Cardiac muscle cell (in vitro differentiated cells and primary cell): ENCODE measurements around the gene MRPL2. TPM values are rescaled to one million over a fixed set of nuclear protein-coding genes. Genes with fewer than 3 reads are reported as not detected.

Experiments
- DNase-seq, 2 donors: peaks; one replicate each; pipeline versions ENCODE4 v3.0.0 to v3.0.0-alpha.2; 2010 to 2017; ENCODE audit warnings: low read depth in 1 of 2, low spot score in 1 of 2
- H3K27ac ChIP-seq: fragments of 200-600 bp; sonication (generic); 2 replicates; pipeline ENCODE4 v1.5.1; 2016
- H3K27me3 ChIP-seq: fragments of 200-600 bp; sonication (generic); 2 replicates; pipeline ENCODE4 v1.6.0; 2016; ENCODE audit warnings: control low read depth
- H3K36me3 ChIP-seq: fragments of 200-600 bp; sonication (generic); 2 replicates; pipeline ENCODE4 v1.5.1; 2016; ENCODE audit warnings: control low read depth
- H3K4me1 ChIP-seq: fragments of 200-600 bp; sonication (generic); 2 replicates; pipeline ENCODE4 v1.8.1; 2017; ENCODE audit warnings: low read depth, mild to moderate bottlenecking, mixed run types
- H3K4me3 ChIP-seq: fragments of 200-600 bp; sonication (generic); 2 replicates; pipeline ENCODE4 v1.5.1; 2016; ENCODE audit warnings: mild to moderate bottlenecking
- H3K9me3 ChIP-seq: fragments of 200-600 bp; sonication (generic); 2 replicates; pipeline ENCODE4 v1.5.1; 2017; ENCODE audit warnings: low read depth, mild to moderate bottlenecking, control low read depth
- polyA plus RNA-seq: library from polyadenylated mRNA; unstranded; fragments of >200 nt; fragmentation: Nextera tagmentation; extraction: Ambion mirVana; gene quantifications from 2 replicates; pipeline ENCODE4 v1.2.1, GENCODE V29; 2016
- total RNA-seq: library from RNA; depleted of rRNA; stranded (reverse); fragments of >200 nt; gene quantifications from 2 replicates; pipeline ENCODE4 v1.2.3, GENCODE V29; 2016
- TF ChIP-seq, protein P1 (sequence below): IDR thresholded peaks from 2 replicates; pipeline ENCODE4 v1.5.1; 2012; ENCODE audit warnings: low read depth, mild to moderate bottlenecking, low read length

MRPL2 gene
- total RNA-seq, result 49.1 and 76.8 TPM in 2 replicates
- polyA plus RNA-seq, result 148 and 188 TPM in 2 replicates

- Histone ChIP-seq H3K27me3 (no peaks in the 10 kb centered on the region), H3K27ac (peak within 1 kb of the TSS; percentile 91), H3K9me3 (no peaks in the 10 kb centered on the region), H3K36me3 (peaks cover 15% of the 10 kb centered on the region), H3K4me3 (peak within 1 kb of the TSS; percentile 81), H3K4me1 (peaks cover 9% of the 10 kb centered on the region)
- TF ChIP-seq, protein P1, sequence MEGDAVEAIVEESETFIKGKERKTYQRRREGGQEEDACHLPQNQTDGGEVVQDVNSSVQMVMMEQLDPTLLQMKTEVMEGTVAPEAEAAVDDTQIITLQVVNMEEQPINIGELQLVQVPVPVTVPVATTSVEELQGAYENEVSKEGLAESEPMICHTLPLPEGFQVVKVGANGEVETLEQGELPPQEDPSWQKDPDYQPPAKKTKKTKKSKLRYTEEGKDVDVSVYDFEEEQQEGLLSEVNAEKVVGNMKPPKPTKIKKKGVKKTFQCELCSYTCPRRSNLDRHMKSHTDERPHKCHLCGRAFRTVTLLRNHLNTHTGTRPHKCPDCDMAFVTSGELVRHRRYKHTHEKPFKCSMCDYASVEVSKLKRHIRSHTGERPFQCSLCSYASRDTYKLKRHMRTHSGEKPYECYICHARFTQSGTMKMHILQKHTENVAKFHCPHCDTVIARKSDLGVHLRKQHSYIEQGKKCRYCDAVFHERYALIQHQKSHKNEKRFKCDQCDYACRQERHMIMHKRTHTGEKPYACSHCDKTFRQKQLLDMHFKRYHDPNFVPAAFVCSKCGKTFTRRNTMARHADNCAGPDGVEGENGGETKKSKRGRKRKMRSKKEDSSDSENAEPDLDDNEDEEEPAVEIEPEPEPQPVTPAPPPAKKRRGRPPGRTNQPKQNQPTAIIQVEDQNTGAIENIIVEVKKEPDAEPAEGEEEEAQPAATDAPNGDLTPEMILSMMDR, result no peak
- DNase-seq, result peak; percentile 99
Measured at GRCh38 chr6:43059168-43060033, at the start of gene MRPL2, which contains the start of gene KLC4. Gene MRPL2, minus strand, starts transcription at chr6:43059434. Its CDS starts 53 bp downstream, at chr6:43059381. Gene KLC4, plus strand, starts transcription at chr6:43059631. Its CDS starts 1,705 bp downstream, at chr6:43061336.

- Histone ChIP-seq H3K4me3 (no peak overlapping the region), H3K9me3 (no peaks in the 10 kb centered on the region), H3K4me1 (peaks cover 3% of the 10 kb centered on the region), H3K27me3 (no peaks in the 10 kb centered on the region), H3K36me3 (no peaks in the 10 kb centered on the region), H3K27ac (no peak overlapping the region)
- TF ChIP-seq, protein P1, result no peak
- DNase-seq, result no peak
Measured at GRCh38 chr6:43107344-43108062, 48.3 kb upstream of the MRPL2 start.

DNA sequence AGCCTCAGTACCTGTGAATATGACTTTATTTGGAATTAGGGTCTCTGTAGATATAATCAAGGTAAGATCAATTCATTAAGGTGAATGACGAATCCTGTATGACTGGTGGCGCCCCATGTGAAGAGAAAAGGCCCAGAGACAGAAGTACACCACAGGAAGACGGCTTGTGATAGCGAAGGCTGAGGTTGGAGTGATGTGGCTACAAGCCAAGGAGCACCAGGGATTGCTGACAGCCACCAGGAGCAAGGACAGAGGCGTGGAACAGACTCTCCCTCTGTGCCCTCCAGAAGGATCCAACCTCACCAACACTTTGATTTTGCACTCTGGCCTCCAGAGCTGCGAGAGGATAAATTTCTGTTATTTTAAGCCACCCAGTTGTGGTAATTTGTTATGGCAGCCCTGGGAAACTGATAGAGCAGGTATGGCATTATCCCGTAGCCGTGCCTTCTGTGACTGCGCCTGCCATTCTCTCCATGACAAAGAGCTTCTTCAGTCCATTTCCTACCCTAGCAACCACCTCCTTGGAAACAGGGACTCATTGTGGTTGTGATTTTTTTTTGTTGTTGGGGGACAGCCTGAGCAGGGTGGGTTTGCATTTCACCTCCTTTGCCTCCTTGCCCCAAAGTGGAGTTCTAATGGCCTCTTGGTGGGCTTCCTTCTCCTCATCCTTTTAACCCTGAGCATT, 46.4 kb upstream of the MRPL2 start:
- Histone ChIP-seq H3K4me1 (no peaks in the 10 kb centered on the region), H3K27ac (no peak overlapping the region), H3K36me3 (no peaks in the 10 kb centered on the region), H3K4me3 (no peak overlapping the region), H3K27me3 (no peaks in the 10 kb centered on the region), H3K9me3 (no peaks in the 10 kb centered on the region)
- TF ChIP-seq, protein P1, result no peak
- DNase-seq, result peak in 1 of 2 donors; percentile 42

DNA sequence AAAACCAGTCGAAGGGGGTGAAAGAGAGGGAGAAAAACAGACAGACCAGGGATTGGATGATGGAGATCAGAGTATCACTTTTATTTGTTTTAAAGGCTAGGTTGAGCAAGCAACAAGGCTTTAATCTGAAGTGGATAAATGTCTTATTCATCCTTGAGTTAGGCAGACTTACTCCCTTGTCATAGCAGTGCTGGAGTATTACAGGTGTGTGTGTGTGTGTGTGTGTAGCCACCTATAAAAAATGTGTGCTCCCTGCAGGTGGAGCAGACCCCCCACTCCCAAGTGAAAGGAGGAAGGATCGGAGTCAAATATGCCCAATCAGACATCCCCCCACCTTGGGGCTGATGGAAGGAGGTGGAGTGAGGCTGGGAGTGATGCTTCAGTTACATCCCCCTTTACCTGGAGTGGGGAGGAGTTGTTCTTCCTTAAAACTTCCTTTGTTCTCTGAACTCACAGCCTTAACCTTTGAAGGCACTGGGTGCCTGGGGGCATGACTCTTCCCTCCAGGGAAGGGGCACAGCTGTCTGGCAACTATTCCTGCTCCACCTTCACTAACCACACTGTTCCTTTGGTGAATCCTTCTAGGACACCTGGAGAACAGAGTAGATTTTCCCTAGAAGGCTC, 44.1 kb upstream of the MRPL2 start:
- no peak overlapping the region for H3K4me3 ChIP-seq
- TF ChIP-seq, protein P1, result no peak
- no peaks in the 10 kb centered on the region for H3K36me3 ChIP-seq
- no peaks in the 10 kb centered on the region for H3K27me3 ChIP-seq
- H3K4me1 ChIP-seq, result peaks cover under 1% of the 10 kb centered on the region
- H3K9me3 ChIP-seq, result no peaks in the 10 kb centered on the region
- H3K27ac ChIP-seq, result no peak overlapping the region
- no peak for DNase-seq

- H3K9me3 ChIP-seq, result no peaks in the 10 kb centered on the region
- H3K27ac ChIP-seq, result no peak overlapping the region
- DNase-seq, result no peak
- TF ChIP-seq, protein P1, result no peak
- H3K36me3 ChIP-seq, result no peaks in the 10 kb centered on the region
- peaks cover 18% of the 10 kb centered on the region for H3K4me1 ChIP-seq
- no peak overlapping the region for H3K4me3 ChIP-seq
- H3K27me3 ChIP-seq, result no peaks in the 10 kb centered on the region
Measured at GRCh38 chr6:43101497-43101896, 42.3 kb upstream of the MRPL2 start.
